ENCODE results near the gene PTPRB. TPM values are rescaled to one million over a fixed set of nuclear protein-coding genes. Genes with fewer than 3 reads are reported as not detected.

Gene PTPRB
- 0.66 and 0.77 TPM in 2 replicates for total RNA-seq
- 1.6 and 1.7 TPM in 2 replicates for polyA plus RNA-seq
- 1.1 and 1.2 TPM in 2 replicates for polyA plus RNA-seq (2012)
- polyA minus RNA-seq (ENCODE audit: low replicate concordance): 1.7 and 3.1 TPM in 2 replicates

- H3K27me3 ChIP-seq (ENCODE audit: control insufficient read depth, insufficient read depth, low read length): no peaks in the 10 kb centered on the region
- H3K79me2 ChIP-seq (ENCODE audit: control insufficient read depth, insufficient read depth, low read length): no peaks in the 10 kb centered on the region
- H3K36me3 ChIP-seq (ENCODE audit: control insufficient read depth, insufficient read depth, low read length): no peaks in the 10 kb centered on the region
- H2AFZ ChIP-seq (ENCODE audit: low read length): no peak within 1 kb of the TSS
- TF ChIP-seq EZH2 (IDR thresholded peaks at IDR 0.05; ENCODE audit: low read length, missing control alignments) (no peak), CTCF (conservative IDR thresholded peaks at IDR 0.05 in 1 of 2, IDR thresholded peaks at IDR 0.05 in 1 of 2; ENCODE audit: low read depth in 1 of 2, low read length in 2 of 2) (no peak)
- no peak within 1 kb of the TSS for H3K9ac ChIP-seq (ENCODE audit: insufficient read depth, low read length)
- H3K4me3 ChIP-seq (replicated peaks in 1 of 4; ENCODE audit: control extremely low read depth in 1 of 4, insufficient read depth in 1 of 4, low read depth in 3 of 4, low read length in 4 of 4): no peak within 1 kb of the TSS
- no peak within 1 kb of the TSS for H3K4me2 ChIP-seq (ENCODE audit: extremely low read depth, insufficient read depth, low read length)
- H3K9me3 ChIP-seq (ENCODE audit: control insufficient read depth, insufficient read depth, low read depth, low read length): no peaks in the 10 kb centered on the region
- H3K4me1 ChIP-seq (ENCODE audit: control insufficient read depth, extremely low read depth, insufficient read depth, low read length): no peaks in the 10 kb centered on the region
- no peak within 1 kb of the TSS for H3K27ac ChIP-seq (ENCODE audit: insufficient read depth, low read length)
- no peak for DNase-seq (ENCODE audit: low read depth in 2 of 2)
- no peaks in the 10 kb centered on the region for H4K20me1 ChIP-seq (ENCODE audit: control insufficient read depth, extremely low read depth, insufficient read depth, low read length)
These were observed at the start of gene PTPRB for GRCh38 chr12:70637303-70638085. PTPRB (minus strand) TSS chr12:70637429; CDS start chr12:70637395, 34 bp downstream.

- no peak overlapping the region for H2AFZ ChIP-seq (ENCODE audit: low read length)
- H3K9ac ChIP-seq (ENCODE audit: insufficient read depth, low read length): no peak overlapping the region
- H3K79me2 ChIP-seq (ENCODE audit: control insufficient read depth, insufficient read depth, low read length): no peaks in the 10 kb centered on the region
- no peaks in the 10 kb centered on the region for H3K4me1 ChIP-seq (ENCODE audit: control insufficient read depth, extremely low read depth, insufficient read depth, low read length)
- no peaks in the 10 kb centered on the region for H3K9me3 ChIP-seq (ENCODE audit: control insufficient read depth, insufficient read depth, low read depth, low read length)
- H3K36me3 ChIP-seq (ENCODE audit: control insufficient read depth, insufficient read depth, low read length): no peaks in the 10 kb centered on the region
- TF ChIP-seq CTCF (conservative IDR thresholded peaks at IDR 0.05 in 1 of 2, IDR thresholded peaks at IDR 0.05 in 1 of 2; ENCODE audit: low read depth in 1 of 2, low read length in 2 of 2) (no peak), EZH2 (IDR thresholded peaks at IDR 0.05; ENCODE audit: low read length, missing control alignments) (no peak)
- H3K27me3 ChIP-seq (ENCODE audit: control insufficient read depth, insufficient read depth, low read length): no peaks in the 10 kb centered on the region
- H3K4me2 ChIP-seq (ENCODE audit: extremely low read depth, insufficient read depth, low read length): no peak overlapping the region
- H4K20me1 ChIP-seq (ENCODE audit: control insufficient read depth, extremely low read depth, insufficient read depth, low read length): no peaks in the 10 kb centered on the region
- no peak overlapping the region for H3K4me3 ChIP-seq (replicated peaks in 1 of 4; ENCODE audit: control extremely low read depth in 1 of 4, insufficient read depth in 1 of 4, low read depth in 3 of 4, low read length in 4 of 4)
- no peak for DNase-seq (ENCODE audit: low read depth in 2 of 2)
- H3K27ac ChIP-seq (ENCODE audit: insufficient read depth, low read length): no peak overlapping the region
These were observed 49.7 kb upstream of the PTPRB start for GRCh38 chr12:70686907-70687306.

- no peak overlapping the region for H3K4me2 ChIP-seq (ENCODE audit: extremely low read depth, insufficient read depth, low read length)
- no peaks in the 10 kb centered on the region for H3K36me3 ChIP-seq (ENCODE audit: control insufficient read depth, insufficient read depth, low read length)
- H3K9me3 ChIP-seq (ENCODE audit: control insufficient read depth, insufficient read depth, low read depth, low read length): no peaks in the 10 kb centered on the region
- no peaks in the 10 kb centered on the region for H3K27me3 ChIP-seq (ENCODE audit: control insufficient read depth, insufficient read depth, low read length)
- no peaks in the 10 kb centered on the region for H3K79me2 ChIP-seq (ENCODE audit: control insufficient read depth, insufficient read depth, low read length)
- H3K4me3 ChIP-seq (replicated peaks in 1 of 4; ENCODE audit: control extremely low read depth in 1 of 4, insufficient read depth in 1 of 4, low read depth in 3 of 4, low read length in 4 of 4): no peak overlapping the region
- H3K27ac ChIP-seq (ENCODE audit: insufficient read depth, low read length): no peak overlapping the region
- H4K20me1 ChIP-seq (ENCODE audit: control insufficient read depth, extremely low read depth, insufficient read depth, low read length): no peaks in the 10 kb centered on the region
- H2AFZ ChIP-seq (ENCODE audit: low read length): no peak overlapping the region
- no peak overlapping the region for H3K9ac ChIP-seq (ENCODE audit: insufficient read depth, low read length)
- no peak for DNase-seq (ENCODE audit: low read depth in 2 of 2)
- TF ChIP-seq CTCF (conservative IDR thresholded peaks at IDR 0.05 in 1 of 2, IDR thresholded peaks at IDR 0.05 in 1 of 2; ENCODE audit: low read depth in 1 of 2, low read length in 2 of 2): no peak
- TF ChIP-seq EZH2 (IDR thresholded peaks at IDR 0.05; ENCODE audit: low read length, missing control alignments): no peak
- H3K4me1 ChIP-seq (ENCODE audit: control insufficient read depth, extremely low read depth, insufficient read depth, low read length): no peaks in the 10 kb centered on the region
These were observed 49.1 kb upstream of the PTPRB start for GRCh38 chr12:70686299-70686698.
